AG09319 (cell line): ENCODE results near the gene SEMA5B.

Experiments used
- DNase-seq: peaks from one replicate; pipeline ENCODE4 v3.0.0-alpha.2; 2010; ENCODE audit warnings: low read depth; ENCODE audit errors: extremely low read depth
- CTCF ChIP-seq: IDR thresholded peaks from 2 replicates; pipeline ENCODE4 v1.5.1; 2011; ENCODE audit warnings: low read depth, mild to moderate bottlenecking, inconsistent platforms, low read length, moderate library complexity

Gene SEMA5B

GRCh38 chr3:122979211-122979610, 48.4 kb downstream of the SEMA5B start:
- DNase-seq: no peak
- no peak for TF ChIP-seq CTCF

- TF ChIP-seq CTCF: no peak
- DNase-seq: no peak
Observed at GRCh38 chr3:122978569-122978968, 49.0 kb downstream of the SEMA5B start.

GRCh38 chr3:122977746-122978466, 49.7 kb downstream of the SEMA5B start:
- no peak for DNase-seq
- TF ChIP-seq CTCF: no peak

GRCh38 chr3:122975924-122976293, 51.7 kb downstream of the SEMA5B start:
- no peak for DNase-seq
- TF ChIP-seq CTCF: no peak

GRCh38 chr3:122975163-122975923, 52.2 kb downstream of the SEMA5B start:
- no peak for DNase-seq
- no peak for TF ChIP-seq CTCF

GRCh38 chr3:122974764-122975162, 52.8 kb downstream of the SEMA5B start:
- TF ChIP-seq CTCF: no peak
- DNase-seq: no peak

- no peak for TF ChIP-seq CTCF
- DNase-seq: no peak
Observed at GRCh38 chr3:122973893-122974615, 53.5 kb downstream of the SEMA5B start.
